HG02610 (cell line): ENCODE measurements around the gene STK24.

Source experiments
- ATAC-seq: cut with Tn5 transposase; IDR thresholded peaks from one replicate; pipeline ENCODE4 v1.9.1; 2021; ENCODE audit warnings: mild to moderate bottlenecking, moderate library complexity; ENCODE audit not compliant: unreplicated experiment

The STK24 gene

DNA sequence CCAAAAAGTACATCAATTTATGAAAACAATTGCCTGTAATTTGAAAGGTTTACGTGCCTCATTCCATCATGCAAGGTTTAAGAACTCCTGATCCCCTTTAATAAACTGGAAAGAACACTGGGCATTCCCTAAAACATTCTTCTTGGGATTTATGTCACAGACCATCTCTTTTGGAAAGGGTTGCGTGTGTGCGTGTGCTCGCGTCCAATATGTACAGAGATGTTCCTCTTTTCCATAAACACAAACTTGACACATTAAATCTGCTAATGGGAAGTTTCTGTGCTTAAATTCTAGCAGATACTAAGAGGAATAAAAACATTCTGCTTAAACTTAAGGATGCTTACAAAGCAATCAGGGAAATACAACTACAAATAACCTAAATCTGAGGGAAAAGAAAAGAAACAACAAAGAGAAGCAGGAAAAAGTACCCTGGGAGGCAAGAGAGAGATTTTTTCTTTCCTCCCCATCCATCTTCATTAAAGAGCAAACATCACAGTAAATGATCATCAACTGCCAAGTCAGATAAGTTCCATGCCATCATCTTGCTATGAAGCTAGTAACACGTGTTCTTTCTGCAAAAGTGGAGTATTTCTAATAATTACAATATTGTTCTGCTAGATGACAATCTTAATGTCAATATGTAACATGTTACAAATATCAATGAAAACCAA, 83.7 kb downstream of the STK24 start:
- no peak for ATAC-seq

- no peak for ATAC-seq
Observed at GRCh38 chr13:98492335-98493041, 84.4 kb downstream of the STK24 start.

GRCh38 chr13:98490866-98491265, 86.0 kb downstream of the STK24 start:
- no peak for ATAC-seq

DNA sequence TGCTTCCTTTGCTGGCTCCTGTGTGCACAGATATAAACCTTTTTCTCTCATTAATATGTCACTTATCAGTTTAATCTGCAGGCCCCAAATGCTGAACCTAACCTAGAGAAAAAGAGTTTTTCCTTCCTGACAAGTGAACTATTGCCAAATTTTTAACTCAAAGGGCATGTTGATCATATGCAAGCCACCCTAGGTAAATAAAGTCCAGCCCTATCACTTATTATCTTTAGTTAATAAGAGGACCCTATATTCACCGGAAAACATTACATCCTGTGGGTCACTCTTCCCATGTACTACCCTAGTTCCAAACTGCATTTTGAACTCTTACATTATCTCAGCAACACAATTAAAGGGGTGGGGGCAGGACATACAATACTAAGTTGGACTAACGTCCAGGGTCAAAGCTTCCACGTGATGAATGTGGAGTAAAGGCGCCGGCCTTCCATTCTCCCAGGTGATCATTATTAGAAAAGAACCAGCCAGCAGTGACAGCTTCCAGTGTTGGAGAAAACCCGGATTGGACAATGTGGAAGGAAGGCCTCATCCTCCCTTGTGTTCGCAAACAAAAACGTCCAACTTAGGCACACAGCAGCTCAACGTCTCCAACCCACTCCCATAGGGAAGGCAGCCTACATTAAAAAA, 86.6 kb downstream of the STK24 start:
- no peak for ATAC-seq

GRCh38 chr13:98489446-98490194, 87.3 kb downstream of the STK24 start:
- ATAC-seq: no peak

- peak; percentile 37 for ATAC-seq
Observed at GRCh38 chr13:98488736-98489135, 88.2 kb downstream of the STK24 start.

DNA sequence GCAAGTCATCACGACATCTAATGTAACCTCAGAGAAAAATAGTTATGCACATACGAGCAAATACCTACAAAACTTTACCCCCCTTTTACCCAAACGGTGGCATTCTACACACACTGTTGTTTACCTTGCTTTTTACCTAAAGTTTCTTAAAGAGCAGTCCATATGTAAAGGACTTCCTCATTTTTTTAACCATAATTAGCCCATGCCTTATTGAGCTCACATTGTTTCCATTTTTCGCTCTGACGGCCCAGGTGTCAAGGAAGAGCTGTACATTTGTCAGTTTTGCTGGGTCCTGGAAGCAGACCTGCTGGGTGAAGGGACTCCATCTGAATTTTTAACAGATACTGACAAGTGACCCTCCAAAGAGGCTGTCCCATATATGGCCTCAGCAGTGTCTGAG, 89.4 kb downstream of the STK24 start:
- ATAC-seq: no peak

DNA sequence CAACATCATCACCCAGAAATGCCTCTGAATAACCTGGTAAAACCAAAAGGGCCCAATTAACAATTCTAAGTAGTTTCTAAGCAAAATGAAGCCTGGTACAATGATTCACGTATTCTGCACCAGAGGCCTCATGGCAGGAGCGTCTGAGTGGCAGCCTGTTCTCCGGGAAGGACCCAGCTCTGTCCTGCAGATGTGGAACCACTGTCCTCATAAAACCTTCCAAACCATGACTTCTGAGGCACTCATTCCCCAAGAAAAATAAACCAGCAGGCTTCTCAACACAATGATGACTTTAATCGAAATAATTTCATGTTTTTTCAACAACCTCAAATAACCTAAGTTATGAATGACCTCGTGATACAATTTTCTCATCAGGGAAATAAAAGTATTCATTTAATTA, 89.9 kb downstream of the STK24 start:
- no peak for ATAC-seq

DNA sequence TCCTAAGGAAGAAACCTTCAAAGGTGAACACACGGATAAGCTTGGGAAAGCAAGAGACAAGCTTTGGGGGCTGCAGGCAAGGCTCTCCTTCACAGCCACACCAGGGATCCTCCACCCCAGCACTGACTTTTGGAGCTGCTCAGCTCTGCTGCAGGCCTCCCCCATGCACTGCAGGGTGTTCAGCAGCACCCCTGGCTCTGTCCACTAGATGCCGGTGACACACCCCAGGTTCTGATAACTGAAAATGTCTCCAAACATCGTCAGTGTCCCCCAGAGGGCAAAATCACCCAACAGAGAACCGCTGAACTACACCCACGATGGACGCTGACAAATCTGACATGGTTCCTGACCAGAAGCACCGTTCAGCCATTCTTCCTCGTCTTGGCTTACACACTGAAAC, 90.5 kb downstream of the STK24 start:
- ATAC-seq: no peak

DNA sequence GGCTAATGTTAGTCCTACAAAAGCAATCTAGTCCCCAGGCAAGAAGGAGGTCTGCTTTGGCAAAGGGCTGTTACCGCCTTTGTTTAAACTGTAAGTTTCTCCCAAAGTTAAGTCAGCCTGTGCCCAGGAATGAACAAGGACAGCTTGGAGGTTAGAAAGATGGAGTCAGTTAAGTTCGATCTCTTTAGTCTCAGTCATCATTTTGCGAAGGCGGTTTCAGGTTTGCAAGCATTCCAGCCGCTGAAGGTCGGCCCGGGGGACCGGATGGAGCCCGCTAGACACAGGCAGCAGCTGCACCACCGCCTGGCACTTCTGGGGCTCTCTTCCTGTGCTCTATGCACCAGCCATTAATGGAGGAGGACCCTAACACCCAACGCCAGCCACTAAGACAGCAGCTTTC, 91.3 kb downstream of the STK24 start:
- ATAC-seq: no peak

GRCh38 chr13:98484289-98485219, 92.4 kb downstream of the STK24 start:
- peak; percentile 40 for ATAC-seq

- ATAC-seq: no peak
Observed at GRCh38 chr13:98483601-98484288, 93.2 kb downstream of the STK24 start.

DNA sequence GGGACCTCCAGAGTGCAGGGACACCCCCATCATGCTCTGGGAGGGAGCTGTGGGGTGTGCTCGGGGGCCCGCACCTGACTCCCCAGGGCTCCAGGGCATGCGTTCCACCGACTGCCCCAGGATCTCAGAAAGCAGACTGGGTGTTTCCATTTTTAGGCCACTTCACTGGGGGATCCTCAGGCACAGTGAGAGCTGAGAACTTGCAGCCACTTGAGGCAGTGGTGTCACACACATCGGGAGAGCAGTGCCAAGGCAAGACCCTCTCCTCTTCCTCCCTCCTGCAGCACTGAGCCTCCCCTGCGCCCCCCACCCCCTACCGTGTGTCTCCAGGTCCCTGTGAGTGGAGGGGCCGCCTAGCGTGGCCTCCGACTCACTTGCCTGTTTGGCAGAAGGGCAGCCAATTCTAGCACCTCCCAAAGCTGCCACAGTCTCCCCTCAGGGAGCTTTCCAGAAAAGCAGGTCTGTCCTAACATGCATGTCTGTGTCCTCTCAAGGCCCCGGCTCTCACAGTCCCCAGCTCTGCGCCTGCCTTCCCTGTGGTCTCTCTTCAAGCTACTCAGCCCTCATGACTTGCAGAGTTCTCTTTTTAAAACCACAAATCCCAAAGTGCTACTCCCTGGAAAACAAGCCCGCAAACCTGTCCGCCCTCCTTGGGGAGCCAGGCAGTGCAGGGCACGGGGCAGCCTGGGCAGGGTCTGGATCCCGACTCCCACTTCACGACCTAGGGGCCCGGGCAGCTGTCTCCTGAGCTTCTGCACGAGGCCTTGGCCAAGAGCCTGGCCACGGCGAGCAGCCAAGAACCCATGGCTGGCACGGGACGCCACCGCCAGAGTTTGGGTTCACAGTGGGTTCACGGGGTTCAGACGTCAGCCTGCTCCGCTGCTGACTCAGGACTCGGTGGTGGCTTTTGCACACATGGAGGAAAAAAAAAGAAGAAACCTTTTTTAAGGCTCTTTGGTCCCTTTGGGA, 94.1 kb downstream of the STK24 start:
- ATAC-seq: no peak

DNA sequence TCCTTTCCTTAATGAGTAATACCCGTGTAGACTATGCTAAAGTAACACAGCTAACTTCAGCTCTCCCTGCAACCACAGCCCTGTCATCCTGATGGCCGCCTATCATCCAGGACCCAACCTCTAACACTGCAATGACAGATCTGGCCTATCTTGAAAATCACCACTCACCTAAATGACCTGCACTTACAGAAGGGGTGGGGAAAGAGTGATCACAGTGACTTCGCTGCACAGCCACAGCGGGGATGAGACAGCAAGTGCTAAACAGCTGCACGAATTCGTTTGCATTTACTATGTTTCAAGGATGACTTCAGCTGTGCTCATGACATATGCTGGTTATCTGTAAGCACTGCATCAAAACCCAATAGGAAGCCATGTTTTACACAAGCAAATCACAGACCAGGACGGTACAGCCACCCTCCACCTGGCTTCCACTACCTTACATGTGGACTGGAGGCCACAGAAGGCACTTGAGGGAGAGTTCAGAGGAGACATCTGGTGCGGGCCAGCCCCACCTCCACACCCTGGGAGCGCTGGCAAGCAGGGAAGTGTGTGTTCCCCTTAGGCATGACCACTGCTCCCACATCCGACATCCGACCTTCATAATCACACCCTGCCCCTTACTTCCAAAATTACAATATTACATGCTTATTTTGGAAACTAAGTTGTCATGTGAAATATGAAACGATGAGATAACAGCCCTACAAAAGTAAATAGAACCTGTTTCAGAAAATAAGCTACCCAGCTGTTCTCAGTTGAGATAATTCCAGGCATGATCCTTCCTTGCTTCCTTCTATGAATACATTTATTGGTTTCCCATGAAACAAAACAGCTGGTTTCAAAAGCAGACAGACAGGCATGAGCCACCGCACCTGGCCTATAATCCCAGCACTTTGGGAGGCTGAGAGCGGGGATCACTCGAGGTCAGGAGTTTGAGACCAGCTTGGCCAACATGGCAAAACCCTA, 95.7 kb downstream of the STK24 start:
- ATAC-seq: peak; percentile 37

DNA sequence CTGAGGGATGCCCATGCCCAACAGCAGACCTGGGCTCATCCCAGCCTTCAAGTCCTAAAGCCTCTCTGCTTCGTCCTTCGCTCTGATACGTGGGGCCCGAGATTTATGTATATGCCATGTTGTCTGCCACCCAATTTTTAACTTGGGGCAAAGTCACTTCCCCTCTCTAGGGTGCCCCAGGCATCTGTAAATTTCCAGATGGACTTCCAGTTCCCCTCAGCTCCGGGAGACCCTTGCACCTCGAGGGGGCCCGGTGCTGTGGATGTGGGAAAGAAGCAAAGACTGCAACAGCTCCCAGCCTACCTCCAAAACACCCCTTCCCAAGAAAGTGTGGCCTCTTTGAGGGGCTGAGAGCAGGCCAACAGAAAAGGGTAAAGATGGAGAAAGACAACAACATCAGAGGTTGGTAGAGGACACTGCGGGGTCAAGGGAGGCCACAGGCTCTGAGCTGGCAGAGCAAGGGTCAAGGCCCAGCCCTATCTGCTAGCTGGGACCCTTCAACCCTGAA, 97.4 kb downstream of the STK24 start:
- ATAC-seq: no peak

GRCh38 chr13:98478189-98479129, 98.4 kb downstream of the STK24 start:
- peak; percentile 42 for ATAC-seq
